Measurements from ENCODE around the gene LRRC4C. TPM values are rescaled to one million over a fixed set of nuclear protein-coding genes. Genes with fewer than 3 reads are reported as not detected.

LRRC4C gene
- total RNA-seq, 1 donor from 2014 or later: 1.3 TPM

GRCh38 chr11:41115066-41115465 is 344.4 kb downstream of the LRRC4C start:
- H3K4me3 Mint-ChIP-seq (ENCODE audit: low read depth): no peak overlapping the region
- no peak for TF ChIP-seq CTCF (IDR thresholded peaks at IDR 0.05; ENCODE audit: unreplicated experiment)
- H3K4me1 Mint-ChIP-seq (ENCODE audit: low read depth): no peaks in the 10 kb centered on the region
- H3K9me3 Mint-ChIP-seq (ENCODE audit: low read depth): no peaks in the 10 kb centered on the region
- no peak overlapping the region for H3K27ac Mint-ChIP-seq
- DNase-seq (ENCODE audit: low spot score, unreplicated experiment): no peak
- H3K36me3 Mint-ChIP-seq (ENCODE audit: insufficient read depth): no peaks in the 10 kb centered on the region
- H3K27me3 Mint-ChIP-seq: no peaks in the 10 kb centered on the region

- H3K4me1 Mint-ChIP-seq (ENCODE audit: low read depth): no peaks in the 10 kb centered on the region
- no peaks in the 10 kb centered on the region for H3K9me3 Mint-ChIP-seq (ENCODE audit: low read depth)
- DNase-seq (ENCODE audit: low spot score, unreplicated experiment): no peak
- TF ChIP-seq CTCF (IDR thresholded peaks at IDR 0.05; ENCODE audit: unreplicated experiment): no peak
- H3K4me3 Mint-ChIP-seq (ENCODE audit: low read depth): no peak overlapping the region
- H3K27me3 Mint-ChIP-seq: no peaks in the 10 kb centered on the region
- no peak overlapping the region for H3K27ac Mint-ChIP-seq
- H3K36me3 Mint-ChIP-seq (ENCODE audit: insufficient read depth): no peaks in the 10 kb centered on the region
These were observed 346.3 kb downstream of the LRRC4C start for GRCh38 chr11:41113160-41113559.

- Mint-ChIP-seq H3K9me3 (ENCODE audit: low read depth) (no peaks in the 10 kb centered on the region), H3K4me3 (ENCODE audit: low read depth) (no peak overlapping the region), H3K27ac (no peak overlapping the region), H3K36me3 (ENCODE audit: insufficient read depth) (no peaks in the 10 kb centered on the region), H3K4me1 (ENCODE audit: low read depth) (no peaks in the 10 kb centered on the region), H3K27me3 (no peaks in the 10 kb centered on the region)
- no peak for TF ChIP-seq CTCF (IDR thresholded peaks at IDR 0.05; ENCODE audit: unreplicated experiment)
- no peak for DNase-seq (ENCODE audit: low spot score, unreplicated experiment)
These were observed 348.9 kb downstream of the LRRC4C start for GRCh38 chr11:41110527-41110926.

GRCh38 chr11:41102471-41102870 is 357.0 kb downstream of the LRRC4C start:
- Mint-ChIP-seq H3K4me3 (ENCODE audit: low read depth) (no peak overlapping the region), H3K27ac (no peak overlapping the region), H3K4me1 (ENCODE audit: low read depth) (peaks cover 1% of the 10 kb centered on the region), H3K9me3 (ENCODE audit: low read depth) (peaks cover 16% of the 10 kb centered on the region), H3K36me3 (ENCODE audit: insufficient read depth) (no peaks in the 10 kb centered on the region), H3K27me3 (peaks cover 3% of the 10 kb centered on the region)
- no peak for DNase-seq (ENCODE audit: low spot score, unreplicated experiment)
- TF ChIP-seq CTCF (IDR thresholded peaks at IDR 0.05; ENCODE audit: unreplicated experiment): no peak

GRCh38 chr11:41099654-41100053 is 359.8 kb downstream of the LRRC4C start:
- no peak for DNase-seq (ENCODE audit: low spot score, unreplicated experiment)
- Mint-ChIP-seq H3K9me3 (ENCODE audit: low read depth) (peaks cover 16% of the 10 kb centered on the region), H3K27me3 (peaks cover 3% of the 10 kb centered on the region), H3K4me3 (ENCODE audit: low read depth) (no peak overlapping the region), H3K27ac (no peak overlapping the region), H3K36me3 (ENCODE audit: insufficient read depth) (no peaks in the 10 kb centered on the region), H3K4me1 (ENCODE audit: low read depth) (peaks cover 1% of the 10 kb centered on the region)
- TF ChIP-seq CTCF (IDR thresholded peaks at IDR 0.05; ENCODE audit: unreplicated experiment): no peak

Measured in progenitor cell of endocrine pancreas (in vitro differentiated cells).